ENCODE results near the gene MYH9.

Gene MYH9

GRCh38 chr22:36325154-36326031, 62.4 kb downstream of the MYH9 start:
- Histone ChIP-seq H3K27ac (no peak overlapping the region), H3K36me3 (peaks cover 73% of the 10 kb centered on the region), H3K4me3 (ENCODE audit: low read depth, low read length) (no peak overlapping the region)

GRCh38 chr22:36324414-36324813, 63.4 kb downstream of the MYH9 start:
- DNase-seq: no peak

More at GRCh38 chr22:36325154-36326031, 62.4 kb downstream of the MYH9 start:
- no peak for TF ChIP-seq CTCF (IDR thresholded peaks at IDR 0.05; ENCODE audit: low read depth, low read length)
- H3K9me3 ChIP-seq (ENCODE audit: severe bottlenecking): no peaks in the 10 kb centered on the region
- no peak for DNase-seq
- no peaks in the 10 kb centered on the region for H3K27me3 ChIP-seq (ENCODE audit: insufficient read depth, low read depth, severe bottlenecking)

GRCh38 chr22:36323855-36324331, 63.9 kb downstream of the MYH9 start:
- H3K27me3 ChIP-seq (ENCODE audit: insufficient read depth, low read depth, severe bottlenecking): no peaks in the 10 kb centered on the region
- TF ChIP-seq CTCF (IDR thresholded peaks at IDR 0.05; ENCODE audit: low read depth, low read length): no peak
- H3K9me3 ChIP-seq (ENCODE audit: severe bottlenecking): no peaks in the 10 kb centered on the region
- H3K27ac ChIP-seq: no peak overlapping the region
- DNase-seq: no peak
- H3K36me3 ChIP-seq: peaks cover 83% of the 10 kb centered on the region
- H3K4me3 ChIP-seq (ENCODE audit: low read depth, low read length): no peak overlapping the region

More at GRCh38 chr22:36324414-36324813, 63.4 kb downstream of the MYH9 start:
- no peaks in the 10 kb centered on the region for H3K9me3 ChIP-seq (ENCODE audit: severe bottlenecking)
- no peak overlapping the region for H3K4me3 ChIP-seq (ENCODE audit: low read depth, low read length)
- no peak overlapping the region for H3K27ac ChIP-seq
- TF ChIP-seq CTCF (IDR thresholded peaks at IDR 0.05; ENCODE audit: low read depth, low read length): no peak
- no peaks in the 10 kb centered on the region for H3K27me3 ChIP-seq (ENCODE audit: insufficient read depth, low read depth, severe bottlenecking)
- H3K36me3 ChIP-seq: peaks cover 78% of the 10 kb centered on the region

- H3K27ac ChIP-seq: no peak overlapping the region
- H3K9me3 ChIP-seq (ENCODE audit: severe bottlenecking): no peaks in the 10 kb centered on the region
- no peak for DNase-seq
- no peak for TF ChIP-seq CTCF (IDR thresholded peaks at IDR 0.05; ENCODE audit: low read depth, low read length)
- H3K36me3 ChIP-seq: peaks cover 81% of the 10 kb centered on the region
- no peak overlapping the region for H3K4me3 ChIP-seq (ENCODE audit: low read depth, low read length)
- no peaks in the 10 kb centered on the region for H3K27me3 ChIP-seq (ENCODE audit: insufficient read depth, low read depth, severe bottlenecking)
Observed at GRCh38 chr22:36323182-36323854, 64.4 kb downstream of the MYH9 start.

GRCh38 chr22:36322602-36322915, 65.2 kb downstream of the MYH9 start:
- H3K9me3 ChIP-seq (ENCODE audit: severe bottlenecking): no peaks in the 10 kb centered on the region
- no peak for DNase-seq
- no peak for TF ChIP-seq CTCF (IDR thresholded peaks at IDR 0.05; ENCODE audit: low read depth, low read length)
- H3K36me3 ChIP-seq: peaks cover 81% of the 10 kb centered on the region
- no peak overlapping the region for H3K4me3 ChIP-seq (ENCODE audit: low read depth, low read length)
- no peaks in the 10 kb centered on the region for H3K27me3 ChIP-seq (ENCODE audit: insufficient read depth, low read depth, severe bottlenecking)
- no peak overlapping the region for H3K27ac ChIP-seq

Measured in WERI-Rb-1 (cell line).